H9 (cell line): Measurements from ENCODE around the gene ISCU. TPM values are rescaled to one million over a fixed set of nuclear protein-coding genes. Genes with fewer than 3 reads are reported as not detected.

Experiments
- DNase-seq: peaks from one replicate; pipeline ENCODE4 v3.0.0-alpha.2; 2017
- H2AFZ ChIP-seq: one replicate; pipeline ENCODE4 v1.6.1; 2013; ENCODE audit warnings: mild to moderate bottlenecking, low read length, control low read depth, moderate library complexity
- H2AK5ac ChIP-seq: 2 replicates; pipeline ENCODE4 v1.6.1; 2013; ENCODE audit warnings: low read length, control low read depth, mixed read lengths; ENCODE audit not compliant: insufficient read length
- H2BK120ac ChIP-seq: one replicate; pipeline ENCODE4 v1.6.1; 2013; ENCODE audit warnings: low read depth, mild to moderate bottlenecking, low read length, control low read depth, inconsistent platforms; ENCODE audit not compliant: poor library complexity, severe bottlenecking
- H2BK12ac ChIP-seq: 2 replicates; pipeline ENCODE4 v1.6.1; 2013; ENCODE audit warnings: low read length, control low read depth, mixed read lengths, low read depth; ENCODE audit not compliant: insufficient read length
- H2BK15ac ChIP-seq: 2 replicates; pipeline ENCODE4 v1.6.1; 2013; ENCODE audit warnings: low read depth, low read length, control low read depth
- H2BK20ac ChIP-seq: one replicate; pipeline ENCODE4 v1.6.1; 2013; ENCODE audit warnings: low read depth, mild to moderate bottlenecking, low read length, control low read depth, inconsistent platforms; ENCODE audit not compliant: poor library complexity, severe bottlenecking
- H2BK5ac ChIP-seq: 2 replicates; pipeline ENCODE4 v1.6.1; 2013; ENCODE audit warnings: low read length, control low read depth, mixed read lengths; ENCODE audit not compliant: insufficient read length
- H3K14ac ChIP-seq: 2 replicates; pipeline ENCODE4 v1.6.1; 2013; ENCODE audit warnings: low read length, control low read depth; ENCODE audit not compliant: insufficient read depth
- H3K18ac ChIP-seq: 2 replicates; pipeline ENCODE4 v1.6.1; 2013; ENCODE audit warnings: low read depth, mild to moderate bottlenecking, mixed read lengths, low read length, control low read depth; ENCODE audit not compliant: insufficient read length
- H3K23ac ChIP-seq: 2 replicates; pipeline ENCODE4 v1.6.1; 2013; ENCODE audit warnings: low read length, control low read depth, mixed read lengths, low read depth; ENCODE audit not compliant: insufficient read length
- H3K23me2 ChIP-seq: 2 replicates; pipeline ENCODE4 v1.6.1; 2013; ENCODE audit warnings: low read depth, mild to moderate bottlenecking, mixed read lengths, low read length, control low read depth; ENCODE audit not compliant: insufficient read length, poor library complexity, severe bottlenecking
- H3K27ac ChIP-seq: 2 replicates; pipeline ENCODE4 v1.5.1; 2013; ENCODE audit warnings: low read length, control low read depth, mixed read lengths, low read depth; ENCODE audit not compliant: insufficient read length
- H3K27me3 ChIP-seq: 2 replicates; pipeline ENCODE4 v1.6.1; 2013; ENCODE audit warnings: low read length, control low read depth, inconsistent platforms; ENCODE audit not compliant: insufficient read depth
- H3K4ac ChIP-seq: 2 replicates; pipeline ENCODE4 v1.6.1; 2013; ENCODE audit warnings: low read depth, mild to moderate bottlenecking, control low read depth, inconsistent platforms, low read length, moderate library complexity
- H3K4me1 ChIP-seq: 2 replicates; pipeline ENCODE4 v1.6.1; 2013; ENCODE audit warnings: low read length, control low read depth, inconsistent platforms; ENCODE audit not compliant: insufficient read depth
- H3K4me2 ChIP-seq: 2 replicates; pipeline ENCODE4 v1.6.1; 2013; ENCODE audit warnings: low read length, control low read depth, mixed read lengths; ENCODE audit not compliant: insufficient read length, insufficient read depth
- H3K56ac ChIP-seq: 2 replicates; pipeline ENCODE4 v1.6.1; 2013; ENCODE audit warnings: low read depth, mild to moderate bottlenecking, mixed read lengths, low read length, control low read depth; ENCODE audit not compliant: insufficient read length
- H3K79me1 ChIP-seq: 2 replicates; pipeline ENCODE4 v1.6.1; 2013; ENCODE audit warnings: low read depth, mild to moderate bottlenecking, moderate library complexity, low read length, control low read depth, inconsistent platforms; ENCODE audit not compliant: insufficient read depth, poor library complexity, severe bottlenecking
- H3K79me2 ChIP-seq: 2 replicates; pipeline ENCODE4 v1.6.1; 2013; ENCODE audit warnings: low read length, control low read depth, inconsistent platforms; ENCODE audit not compliant: insufficient read depth
- H3K9ac ChIP-seq: 2 replicates; pipeline ENCODE4 v1.6.1; 2013; ENCODE audit warnings: low read length, control low read depth, mixed read lengths; ENCODE audit not compliant: insufficient read length; ENCODE audit errors: extremely low read depth
- H3K9me3 ChIP-seq: one replicate; pipeline ENCODE4 v1.6.1; 2013; ENCODE audit warnings: low read depth, low read length, inconsistent platforms; ENCODE audit not compliant: control insufficient read depth
- H3T11ph ChIP-seq: one replicate; pipeline ENCODE4 v1.6.1; 2013; ENCODE audit warnings: mild to moderate bottlenecking, low read length, control low read depth, inconsistent platforms
- H4K20me1 ChIP-seq: one replicate; pipeline ENCODE4 v1.6.1; 2013; ENCODE audit not compliant: control insufficient read depth, insufficient read length, insufficient read depth
- H4K5ac ChIP-seq: 2 replicates; pipeline ENCODE4 v1.6.1; 2013; ENCODE audit warnings: low read depth, mild to moderate bottlenecking, mixed read lengths, low read length, control low read depth; ENCODE audit not compliant: insufficient read length
- H4K8ac ChIP-seq: replicated peaks from 2 replicates; pipeline ENCODE4 v1.6.1; 2013; ENCODE audit warnings: low read length, control low read depth, mixed read lengths, low read depth; ENCODE audit not compliant: insufficient read length
- H4K91ac ChIP-seq: 2 replicates; pipeline ENCODE4 v1.6.1; 2013; ENCODE audit warnings: low read depth, mild to moderate bottlenecking, moderate library complexity, mixed read lengths, low read length, control low read depth; ENCODE audit not compliant: insufficient read length
- H3K27ac Mint-ChIP-seq, 3 experiments: 2 replicates in 2 of 3; 3 replicates in 1 of 3; pipeline ENCODE4 v1.8.0; 2020 to 2021; ENCODE audit warnings: mixed read lengths in 3 of 3, mild to moderate bottlenecking in 1 of 3, moderate library complexity in 1 of 3
- H3K27me3 Mint-ChIP-seq: 2 replicates; pipeline ENCODE4 v1.8.0; 2021; ENCODE audit warnings: low read depth, mild to moderate bottlenecking, moderate library complexity, mixed read lengths
- H3K36me3 Mint-ChIP-seq, 3 experiments: 2 replicates in 2 of 3; 3 replicates in 1 of 3; pipeline ENCODE4 v1.8.0; 2020 to 2021; ENCODE audit warnings: low read depth in 3 of 3, mixed read lengths in 3 of 3; ENCODE audit not compliant: insufficient read depth in 1 of 3
- H3K4me1 Mint-ChIP-seq, 2 experiments: 2 replicates each; pipeline ENCODE4 v1.8.0; 2020; ENCODE audit warnings: mixed read lengths in 2 of 2
- H3K4me3 Mint-ChIP-seq, 2 experiments: 2 replicates in 1 of 2; 3 replicates in 1 of 2; pipeline ENCODE4 v1.8.0; 2020 to 2021; ENCODE audit warnings: mild to moderate bottlenecking in 2 of 2, mixed read lengths in 2 of 2, moderate library complexity in 1 of 2
- H3K9me3 Mint-ChIP-seq, 2 experiments: 2 replicates in 1 of 2; 3 replicates in 1 of 2; pipeline ENCODE4 v1.8.0; 2020; ENCODE audit warnings: mild to moderate bottlenecking in 2 of 2, mixed read lengths in 2 of 2, moderate library complexity in 1 of 2
- CTCF ChIP-seq: fragments of 200-600 bp; sonication (generic); conservative IDR thresholded peaks from 3 replicates; pipeline ENCODE4 v1.8.0; 2021; ENCODE audit warnings: antibody characterized with exemption, mild to moderate bottlenecking
- WGBS: extraction: QIAGEN DNeasy Blood & Tissue Kit; methylation state at CpG from one replicate; pipeline ENCODE4 v1.1.7; 2013; ENCODE audit warnings: missing lambda C conversion rate, low lambda C conversion rate, mixed read lengths; ENCODE audit not compliant: insufficient read length; ENCODE audit errors: extremely low coverage; 5-methylcytosine and 5-hydroxymethylcytosine counted together
- total RNA-seq: library from RNA; stranded (reverse); gene quantifications from 2 replicates; pipeline ENCODE4 v1.2.1, GENCODE V29; 2021

Gene ISCU
- total RNA-seq, 1 experiment from 2014 or later: 64.9 TPM

GRCh38 chr12:108560752-108561719 is 1.4 kb upstream of the ISCU start, which contains the start of gene SART3:
TSS of gene SART3 (minus strand) at chr12:108561173. CDS start at chr12:108561154, 19 bp downstream.
- Histone ChIP-seq H4K8ac (peak within 1 kb of the TSS; percentile 95), H3K9ac (peak within 1 kb of the TSS; percentile 99), H3K79me1 (peaks cover 1% of the 10 kb centered on the region), H4K91ac (peak within 1 kb of the TSS; percentile 47), H3K4me1 (peaks cover 2% of the 10 kb centered on the region; the same call in 1 of the 2 replicates), H3T11ph (peak within 1 kb of the TSS; percentile 95), H2BK15ac (0 out of 2 replicates have a peak within 1 kb of the TSS, but pooled peaks have one; percentile 16), H3K79me2 (peaks cover 44% of the 10 kb centered on the region), H3K23me2 (peaks cover 18% of the 10 kb centered on the region), H3K14ac (peak within 1 kb of the TSS; percentile 99), H3K56ac (peak within 1 kb of the TSS; percentile 91), H3K27ac (peak within 1 kb of the TSS; percentile 61), H3K18ac (peak within 1 kb of the TSS; percentile 98), H2BK120ac (no peak within 1 kb of the TSS), H3K9me3 (no peaks in the 10 kb centered on the region), H4K20me1 (no peaks in the 10 kb centered on the region), H2AFZ (peak within 1 kb of the TSS; percentile 84), H2AK5ac (no peak within 1 kb of the TSS), H3K27me3 (no peaks in the 10 kb centered on the region), H2BK20ac (no peak within 1 kb of the TSS), H4K5ac (peak within 1 kb of the TSS; percentile 85), H2BK5ac (peak within 1 kb of the TSS; percentile 98), H3K4me2 (peak within 1 kb of the TSS; percentile 99), H2BK12ac (peak within 1 kb of the TSS; percentile 77), H3K23ac (no peak within 1 kb of the TSS), H3K4ac (0 out of 2 replicates have a peak within 1 kb of the TSS, but pooled peaks have one; percentile 18)
- H3K4me3 Mint-ChIP-seq: peak within 1 kb of the TSS; percentile 100
- H3K4me1 Mint-ChIP-seq: peaks cover 29 to 31% of the 10 kb centered on the region in 2 experiments
- TF ChIP-seq CTCF: no peak
- H3K9me3 Mint-ChIP-seq: peaks cover 0 to 3% of the 10 kb centered on the region in 2 experiments; a peak in 2 of 5 replicates
- DNase-seq: peak; percentile 82
- peaks cover 11 to 48% (median 48%) of the 10 kb centered on the region in 3 experiments; a peak in 6 of 7 replicates for H3K36me3 Mint-ChIP-seq
- peak within 1 kb of the TSS; percentile 100 for H3K27ac Mint-ChIP-seq
- no peaks in the 10 kb centered on the region for H3K27me3 Mint-ChIP-seq
- no CpG with 5 or more reads among the region's 57 CpGs for WGBS
